GM18867 (cell line): ENCODE measurements around the gene RIOK1.

Source experiments
- ATAC-seq: cut with Tn5 transposase; IDR thresholded peaks from one replicate; pipeline ENCODE4 v1.9.1; 2021; ENCODE audit warnings: mild to moderate bottlenecking, moderate library complexity; ENCODE audit not compliant: unreplicated experiment

The RIOK1 gene

DNA sequence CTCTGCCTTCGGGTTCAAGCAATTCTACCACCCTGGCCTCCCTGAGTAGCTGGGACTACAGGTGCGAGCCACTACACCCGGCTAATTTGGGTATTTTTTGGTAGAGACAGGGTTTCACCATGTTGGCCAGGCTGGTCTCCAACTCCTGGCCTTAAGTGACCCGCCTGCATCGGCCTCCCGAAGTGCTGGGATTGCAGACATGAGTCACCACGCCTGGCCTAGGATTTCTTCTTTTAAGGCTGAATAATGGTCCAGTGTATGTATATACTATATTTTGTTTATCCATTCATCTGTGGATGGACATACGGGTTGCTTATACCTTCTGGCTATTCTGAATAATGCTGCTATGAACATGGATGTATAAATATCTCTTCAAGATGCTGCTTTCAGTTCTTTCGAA, 17.1 kb downstream of the RIOK1 start:
- no peak for ATAC-seq

- no peak for ATAC-seq
Measured at GRCh38 chr6:7409740-7410139, 20.1 kb downstream of the RIOK1 start.

DNA sequence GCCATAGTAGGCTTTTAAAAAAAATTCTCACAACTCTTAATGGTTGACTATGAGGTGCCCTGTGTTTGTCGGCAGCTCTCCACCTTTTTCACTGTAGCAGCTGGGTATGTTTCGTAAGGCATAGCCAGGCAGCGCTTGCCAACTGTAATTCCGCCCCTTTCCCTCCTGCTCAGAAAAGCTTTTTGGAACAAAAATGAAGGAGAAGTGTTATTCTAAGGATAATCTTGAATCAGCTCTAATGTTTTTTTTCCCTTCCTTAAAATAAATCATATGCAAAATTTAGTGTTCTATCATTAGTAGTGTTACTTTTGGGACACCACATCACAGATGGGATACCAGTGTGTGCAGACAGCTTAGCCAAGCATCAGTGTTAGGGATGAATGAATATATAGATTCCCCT, 21.2 kb downstream of the RIOK1 start:
- ATAC-seq, result no peak

DNA sequence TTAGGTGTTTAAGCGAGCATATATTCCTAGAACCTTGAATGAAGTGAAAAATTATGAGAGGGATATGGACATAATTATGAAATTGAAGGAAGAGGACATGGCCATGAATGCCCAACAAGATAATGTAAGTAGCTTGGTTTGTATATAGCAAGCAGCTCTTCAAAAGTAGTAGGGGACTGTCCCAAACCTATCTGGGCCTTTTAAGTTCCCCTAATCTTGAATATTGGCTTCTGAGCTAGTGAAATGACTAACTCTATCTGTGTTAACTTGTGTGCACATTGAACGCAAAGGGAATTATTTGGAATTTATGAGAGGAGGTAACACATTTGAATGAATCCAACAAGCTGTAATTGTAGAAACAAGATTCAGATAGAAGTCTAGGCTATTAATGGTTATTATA, 21.7 kb downstream of the RIOK1 start:
- ATAC-seq, result no peak

DNA sequence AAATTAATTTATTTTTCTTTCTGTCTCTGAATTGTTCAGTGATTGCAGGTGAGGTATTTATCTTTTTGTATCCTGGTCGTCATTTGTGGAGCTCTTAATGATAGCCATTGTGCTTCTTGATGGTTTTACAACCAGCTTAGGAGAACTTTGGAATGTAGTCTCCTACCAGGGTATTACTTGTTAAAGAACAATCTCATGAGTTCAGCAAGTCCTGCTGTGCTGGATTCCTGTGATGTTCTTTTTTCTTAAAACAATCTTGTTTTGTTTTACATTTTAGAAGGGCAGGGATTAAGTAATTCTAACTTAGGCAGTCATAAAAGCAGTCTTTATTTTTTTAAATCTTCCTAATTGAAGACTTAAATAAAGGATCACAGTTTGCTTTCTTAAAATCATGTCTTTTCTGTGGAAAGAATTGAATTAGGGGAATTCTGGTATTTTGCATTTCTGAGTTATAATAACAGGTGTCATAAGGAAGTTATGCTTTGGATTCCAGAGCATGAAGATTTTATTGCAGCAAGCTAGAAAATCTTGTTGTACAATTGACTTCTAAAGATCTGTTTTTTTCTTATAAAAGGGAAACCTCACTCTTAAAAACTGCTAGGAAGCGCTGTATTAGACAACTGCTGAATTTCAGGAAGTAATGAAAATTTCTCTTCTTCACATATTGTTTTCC, 23.7 kb downstream of the RIOK1 start:
- no peak for ATAC-seq

GRCh38 chr6:7414811-7415210, 25.2 kb downstream of the RIOK1 start:
- no peak for ATAC-seq

- no peak for ATAC-seq
Measured at GRCh38 chr6:7417684-7418083, 28.1 kb downstream of the RIOK1 start.

DNA sequence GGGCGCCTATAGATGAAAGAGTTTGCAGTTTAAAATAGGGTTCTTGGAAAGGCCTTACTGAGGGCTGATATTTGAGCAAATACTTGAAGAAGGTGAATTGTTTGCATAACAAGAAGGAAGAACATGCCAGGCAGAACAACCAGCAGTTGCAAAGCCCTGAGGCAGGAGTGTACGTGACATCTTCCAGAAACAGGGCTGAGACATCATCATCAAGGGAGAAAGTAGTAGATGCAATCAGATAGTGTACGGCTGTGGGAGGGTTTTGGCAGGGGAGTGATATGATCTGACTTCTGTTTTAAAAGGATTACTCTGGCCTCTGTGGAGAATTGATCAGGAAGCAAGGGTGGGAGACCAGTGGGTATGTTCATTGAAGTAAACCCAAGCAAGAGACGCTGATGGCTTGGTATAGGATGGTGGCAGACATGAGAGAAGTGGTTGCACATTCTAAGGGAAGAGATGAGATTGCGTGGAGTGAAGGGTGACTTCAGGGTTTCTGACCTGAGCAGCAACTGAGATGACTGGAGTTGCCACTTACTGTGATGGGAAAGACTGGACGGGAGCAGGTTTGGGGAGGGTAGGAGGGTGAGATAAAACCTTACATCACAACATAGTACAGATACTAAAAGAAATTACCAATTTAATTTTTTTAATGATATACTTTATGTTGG, 28.8 kb downstream of the RIOK1 start:
- no peak for ATAC-seq

GRCh38 chr6:7419065-7419464, 29.5 kb downstream of the RIOK1 start:
- ATAC-seq, result no peak

- no peak for ATAC-seq
Measured at GRCh38 chr6:7421066-7421465, 31.5 kb downstream of the RIOK1 start.

- ATAC-seq, result no peak
Measured at GRCh38 chr6:7424058-7424457, 34.5 kb downstream of the RIOK1 start.

DNA sequence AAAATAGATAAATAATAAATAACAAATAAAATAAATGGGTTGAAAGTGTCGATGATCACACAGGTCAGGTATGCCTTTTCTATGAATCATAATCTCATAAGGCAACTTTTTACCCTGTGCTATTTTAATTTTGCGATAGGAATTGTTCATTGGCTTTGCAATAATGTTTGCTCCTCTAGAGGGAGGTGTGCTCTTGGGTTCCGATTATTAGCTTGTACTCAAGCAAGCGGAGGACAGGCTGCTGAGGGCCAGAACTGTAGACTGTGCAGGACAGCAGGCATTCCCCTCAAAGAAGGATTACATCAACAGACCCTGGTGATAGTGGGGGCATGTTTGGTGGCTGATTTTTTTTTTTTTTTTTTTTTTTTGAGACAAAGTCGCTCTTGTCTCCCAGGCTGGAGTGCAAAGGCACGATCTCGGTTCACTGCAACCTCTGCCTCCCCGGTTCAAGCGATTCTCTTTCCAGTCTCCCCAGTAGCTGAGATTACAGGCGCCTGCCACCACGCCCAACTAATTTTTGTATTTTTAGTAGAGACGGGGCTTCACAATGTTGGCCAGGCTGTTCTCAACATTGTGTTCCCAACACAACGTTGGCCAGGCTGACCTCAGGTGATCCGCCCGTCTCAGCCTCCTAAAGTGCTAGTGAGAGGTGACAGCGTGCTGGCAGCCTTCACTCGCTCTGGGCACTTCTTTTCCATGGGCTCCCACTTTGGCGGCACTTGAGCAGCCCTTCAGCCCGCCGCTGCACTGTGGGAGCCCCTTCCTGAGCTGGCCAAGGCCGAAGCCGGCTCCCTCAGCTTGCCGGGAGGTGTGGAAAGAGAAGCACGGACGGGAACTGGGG, 35.6 kb downstream of the RIOK1 start:
- ATAC-seq, result no peak

DNA sequence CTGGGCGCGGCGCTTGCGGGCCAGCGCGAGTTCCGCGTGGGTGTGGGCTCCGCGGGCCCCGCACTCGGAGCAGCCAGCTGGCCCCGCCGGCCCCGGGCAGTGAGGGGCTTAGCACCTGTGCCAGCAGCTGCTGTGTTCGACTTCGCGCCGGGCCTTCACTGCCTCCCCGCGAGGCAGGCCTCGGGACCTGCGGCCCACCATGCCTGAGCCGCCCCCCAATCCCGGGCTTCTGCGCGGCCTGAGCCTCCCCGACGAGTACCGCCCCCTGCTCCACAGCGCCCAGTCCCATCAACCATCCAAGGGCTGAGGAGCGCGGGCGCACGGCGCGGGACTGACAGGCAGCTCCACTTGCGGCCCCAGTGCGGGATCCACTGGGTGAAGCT, 36.2 kb downstream of the RIOK1 start:
- ATAC-seq, result no peak

GRCh38 chr6:7426447-7427169, 37.0 kb downstream of the RIOK1 start:
- ATAC-seq, result no peak

DNA sequence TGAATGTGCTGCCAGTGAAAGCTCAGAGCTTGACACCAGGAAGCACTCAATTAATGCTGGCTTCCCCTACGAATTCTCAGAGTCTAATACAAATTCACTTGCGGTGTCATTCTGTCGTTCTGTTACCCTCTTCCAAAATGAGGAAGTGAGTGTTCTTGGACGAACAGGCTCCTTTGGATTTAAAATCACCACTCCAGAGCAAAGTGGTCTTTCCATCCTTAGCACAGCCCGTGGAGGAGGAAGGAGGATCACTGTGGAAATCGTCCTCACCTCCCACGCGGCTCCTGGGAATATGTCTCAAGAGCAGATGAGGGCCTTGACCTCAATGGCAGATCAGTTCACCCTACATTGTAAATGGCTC, 41.7 kb downstream of the RIOK1 start:
- ATAC-seq, result no peak

DNA sequence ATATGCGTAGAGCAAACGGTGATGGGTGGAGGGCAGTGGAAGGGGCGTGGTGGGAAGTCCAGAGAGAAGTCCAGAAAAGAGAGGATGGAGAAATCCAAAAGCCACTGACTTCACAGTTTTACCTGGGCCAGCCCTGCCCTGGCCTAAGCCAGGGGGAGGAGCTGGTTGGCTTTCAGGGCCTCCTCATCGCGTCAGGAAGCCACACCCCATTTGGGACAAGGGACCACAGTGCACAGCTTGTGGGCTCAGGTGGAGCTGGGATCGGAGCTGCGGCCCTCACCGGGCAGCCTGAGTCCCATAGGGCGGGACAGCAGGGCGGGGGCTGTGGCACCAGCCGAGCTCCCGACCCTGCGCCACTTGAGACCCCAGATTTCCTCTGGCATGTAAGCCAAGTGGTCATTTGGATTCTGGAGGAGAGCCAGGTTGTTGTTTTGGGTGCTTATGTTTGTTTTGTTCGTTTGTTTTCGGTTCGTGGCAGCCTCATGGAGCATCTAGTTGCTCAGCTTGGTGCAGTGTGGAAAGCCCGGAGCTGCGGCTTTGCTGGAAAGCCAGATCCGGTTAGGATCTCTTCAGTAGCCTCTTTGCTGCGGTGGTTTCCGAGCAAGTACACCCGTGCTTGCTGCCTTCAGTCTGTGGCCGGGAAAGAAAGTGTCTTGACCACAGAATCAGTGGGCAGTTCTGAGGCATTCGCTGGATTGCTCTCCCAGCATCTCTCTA, 42.2 kb downstream of the RIOK1 start:
- no peak for ATAC-seq

GRCh38 chr6:7432391-7433120, 42.9 kb downstream of the RIOK1 start:
- ATAC-seq, result no peak

- ATAC-seq, result no peak
Measured at GRCh38 chr6:7433121-7433617, 43.6 kb downstream of the RIOK1 start.

GRCh38 chr6:7434672-7435071, 45.1 kb downstream of the RIOK1 start:
- ATAC-seq, result no peak

DNA sequence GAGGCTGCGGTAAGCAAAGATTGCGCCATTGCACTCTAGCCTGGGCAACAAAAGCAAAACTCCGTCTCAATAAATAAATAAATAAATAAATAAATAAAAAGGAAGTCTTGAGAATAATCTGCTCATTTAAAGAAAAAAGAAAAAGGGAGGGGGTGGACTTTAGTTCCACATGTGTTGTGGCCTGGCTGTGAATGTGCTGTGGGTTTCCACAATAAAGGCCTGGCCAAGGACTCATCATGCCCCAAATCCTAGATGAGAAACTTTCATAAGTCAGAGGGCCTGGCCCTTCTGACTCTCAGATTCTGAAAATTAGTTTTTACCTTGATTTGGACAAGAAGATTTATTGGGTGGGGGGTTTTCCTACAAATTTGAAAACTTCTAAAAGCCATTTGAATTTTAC, 48.4 kb downstream of the RIOK1 start:
- no peak for ATAC-seq
